H1 (cell line): ENCODE data around the gene ELFN1. TPM values are rescaled to one million over a fixed set of nuclear protein-coding genes. Genes with fewer than 3 reads are reported as not detected.

Source experiments
- CTCF ChIA-PET: fragments of 300-600 bp; sonication (Branson Sonifier 250); formaldehyde crosslinking; loops from one replicate; lab custom pipeline; 2021; ENCODE audit not compliant: partially characterized antibody; lab: Charles Lee
- POLR2A ChIA-PET: fragments of 300-600 bp; sonication (Branson Sonifier 250); formaldehyde crosslinking; loops from one replicate; lab custom pipeline; 2021; ENCODE audit warnings: inconsistent platforms; ENCODE audit not compliant: partially characterized antibody; lab: Charles Lee
- DNase-seq, 2 experiments: peaks; one replicate each; pipeline versions ENCODE4 v3.0.0 to v3.0.0-alpha.2; 2010 to 2022; ENCODE audit warnings: low spot score in 2 of 2, low read depth in 1 of 2, mixed read lengths in 1 of 2
- FAIRE-seq: peaks from 2 replicates; lab custom pipeline; 2011; peaks lifted over from hg19 to GRCh38; lab: Jason Lieb, UNC
- H2AFZ ChIP-seq: 2 replicates; pipeline ENCODE4 v1.8.1; 2012; ENCODE audit warnings: low read length, inconsistent platforms
- H2AK5ac ChIP-seq: 2 replicates; pipeline ENCODE4 v1.6.1; 2013; ENCODE audit warnings: low read depth, low read length
- H2BK120ac ChIP-seq: replicated peaks from 2 replicates; pipeline ENCODE3; 2013; ENCODE audit warnings: low read depth, low read length, inconsistent platforms
- H2BK12ac ChIP-seq: 2 replicates; pipeline ENCODE4 v1.6.1; 2013; ENCODE audit warnings: low read depth, low read length
- H2BK15ac ChIP-seq: 2 replicates; pipeline ENCODE4 v1.6.1; 2013; ENCODE audit warnings: low read length
- H2BK20ac ChIP-seq: 2 replicates; pipeline ENCODE4 v1.6.1; 2013; ENCODE audit warnings: low read length
- H2BK5ac ChIP-seq: 2 replicates; pipeline ENCODE4 v1.6.1; 2013; ENCODE audit warnings: low read depth, low read length
- H3K14ac ChIP-seq: 2 replicates; pipeline ENCODE4 v1.6.1; 2013; ENCODE audit warnings: inconsistent platforms; ENCODE audit not compliant: insufficient read length
- H3K18ac ChIP-seq: 2 replicates; pipeline ENCODE4 v1.6.1; 2013; ENCODE audit warnings: low read length; ENCODE audit errors: extremely low read depth
- H3K23ac ChIP-seq: 2 replicates; pipeline ENCODE4 v1.6.1; 2013; ENCODE audit warnings: inconsistent platforms; ENCODE audit not compliant: insufficient read length
- H3K23me2 ChIP-seq: 2 replicates; pipeline ENCODE4 v1.6.1; 2013; ENCODE audit warnings: low read depth, low read length
- H3K27ac ChIP-seq: 2 replicates; pipeline ENCODE4 v1.6.1; 2011; ENCODE audit warnings: low read depth, low read length, inconsistent platforms
- H3K27me3 ChIP-seq, 4 experiments: replicated peaks in 1 of 4; 1 replicate in 1 of 4; 2 replicates in 3 of 4; pipeline versions ENCODE4 v1.6.1 to v1.8.1; 2011 to 2013; ENCODE audit warnings: low read length in 3 of 4, mild to moderate bottlenecking in 3 of 4, inconsistent platforms in 2 of 4, mixed read lengths in 2 of 4, moderate library complexity in 1 of 4; ENCODE audit not compliant: control insufficient read depth in 3 of 4, insufficient read depth in 3 of 4; ENCODE audit errors: extremely low read depth in 1 of 4
- H3K36me3 ChIP-seq, 4 experiments: 2 replicates each; pipeline versions ENCODE4 v1.6.1 to v1.8.1; 2011 to 2013; ENCODE audit warnings: mild to moderate bottlenecking in 4 of 4, low read length in 3 of 4, moderate library complexity in 2 of 4, control low read depth in 1 of 4, inconsistent platforms in 1 of 4; ENCODE audit not compliant: insufficient read depth in 4 of 4, control insufficient read depth in 2 of 4
- H3K4ac ChIP-seq: replicated peaks from 2 replicates; pipeline ENCODE3; 2013; ENCODE audit warnings: low read length, low read depth, mixed read lengths, inconsistent platforms; ENCODE audit not compliant: insufficient read length
- H3K4me1 ChIP-seq, 4 experiments: replicated peaks in 1 of 4; 1 replicate in 1 of 4; 2 replicates in 3 of 4; pipeline versions ENCODE4 v1.6.1 to v1.8.1; 2011 to 2013; ENCODE audit warnings: low read length in 3 of 4, inconsistent platforms in 2 of 4, mixed read lengths in 1 of 4; ENCODE audit not compliant: insufficient read depth in 4 of 4, control insufficient read depth in 3 of 4
- H3K4me2 ChIP-seq, 2 experiments: 2 replicates each; pipeline versions ENCODE4 v1.6.1 to v1.8.1; 2011 to 2013; ENCODE audit warnings: low read depth in 2 of 2, low read length in 2 of 2, control low read depth in 1 of 2, inconsistent platforms in 1 of 2, mild to moderate bottlenecking in 1 of 2; ENCODE audit not compliant: insufficient read depth in 1 of 2
- H3K4me3 ChIP-seq, 4 experiments: fragments of 200-600, 300-600 bp in 1 of 4; sonication (generic), shearing (Covaris generic), sonication (Bioruptor Twin) in 1 of 4; 2 replicates each; pipeline versions ENCODE4 v1.5.1 to v1.8.1; 2011 to 2016; ENCODE audit warnings: low read length in 4 of 4, low read depth in 3 of 4, control low read depth in 2 of 4, inconsistent platforms in 2 of 4, mild to moderate bottlenecking in 2 of 4, mixed read lengths in 1 of 4, moderate library complexity in 1 of 4; ENCODE audit not compliant: insufficient read depth in 2 of 4; ENCODE audit errors: extremely low read depth in 1 of 4
- H3K56ac ChIP-seq: replicated peaks from 2 replicates; pipeline ENCODE3; 2013; ENCODE audit warnings: low read depth, mild to moderate bottlenecking, mixed read lengths, low read length, inconsistent platforms; ENCODE audit not compliant: insufficient read length
- H3K79me1 ChIP-seq: 2 replicates; pipeline ENCODE4 v1.6.1; 2013; ENCODE audit warnings: low read depth, low read length, control low read depth
- H3K79me2 ChIP-seq, 2 experiments: 2 replicates each; pipeline versions ENCODE4 v1.6.1 to v1.8.1; 2012 to 2013; ENCODE audit warnings: low read length in 2 of 2, mild to moderate bottlenecking in 2 of 2, inconsistent platforms in 1 of 2; ENCODE audit not compliant: insufficient read depth in 2 of 2, control insufficient read depth in 1 of 2
- H3K9ac ChIP-seq, 4 experiments: replicated peaks in 1 of 4; 1 replicate in 1 of 4; 2 replicates in 3 of 4; pipeline versions ENCODE4 v1.6.1 to v1.8.1; 2011 to 2013; ENCODE audit warnings: low read depth in 3 of 4, low read length in 3 of 4, control low read depth in 2 of 4, mild to moderate bottlenecking in 2 of 4, moderate library complexity in 2 of 4, inconsistent platforms in 1 of 4; ENCODE audit errors: extremely low read depth in 1 of 4
- H3K9me3 ChIP-seq, 2 experiments: 2 replicates each; pipeline versions ENCODE4 v1.6.1 to v1.8.1; 2012 to 2013; ENCODE audit warnings: mild to moderate bottlenecking in 2 of 2, moderate library complexity in 2 of 2, control low read depth in 1 of 2, inconsistent platforms in 1 of 2, low read depth in 1 of 2, low read length in 1 of 2, mixed read lengths in 1 of 2; ENCODE audit not compliant: insufficient read depth in 2 of 2
- H4K20me1 ChIP-seq, 2 experiments: replicated peaks in 1 of 2; 2 replicates each; pipeline versions ENCODE3 to v1.8.1; 2011 to 2013; ENCODE audit warnings: inconsistent platforms in 2 of 2, low read length in 2 of 2, mild to moderate bottlenecking in 1 of 2; ENCODE audit not compliant: insufficient read depth in 2 of 2, control insufficient read depth in 1 of 2
- H4K5ac ChIP-seq: 2 replicates; pipeline ENCODE4 v1.6.1; 2013; ENCODE audit warnings: low read length, low read depth, mixed read lengths, inconsistent platforms; ENCODE audit not compliant: insufficient read length
- H4K8ac ChIP-seq: 2 replicates; pipeline ENCODE4 v1.8.0; 2013; ENCODE audit warnings: mild to moderate bottlenecking, moderate library complexity, low read length, inconsistent platforms; ENCODE audit not compliant: insufficient read depth; ENCODE audit errors: extremely low read depth
- H4K91ac ChIP-seq: replicated peaks from 2 replicates; pipeline ENCODE3; 2013; ENCODE audit warnings: low read length, mixed read lengths, inconsistent platforms; ENCODE audit not compliant: insufficient read length
- EGR1 ChIP-seq: IDR thresholded peaks from 2 replicates; pipeline ENCODE4 v1.6.1; 2011; ENCODE audit warnings: low read depth, low read length, borderline replicate concordance
- KDM4A ChIP-seq: IDR thresholded peaks from one replicate; pipeline ENCODE4 v1.7.1; 2012; ENCODE audit warnings: low read depth, mild to moderate bottlenecking, moderate library complexity, low read length, inconsistent platforms; ENCODE audit not compliant: severe bottlenecking
- RAD21 ChIP-seq, 2 experiments: IDR thresholded peaks in 1 of 2; conservative IDR thresholded peaks in 1 of 2; 2 replicates each; pipeline ENCODE4 v1.6.1; 2011; ENCODE audit warnings: low read depth in 2 of 2, low read length in 2 of 2, improper control_type of control experiment in 1 of 2, inconsistent platforms in 1 of 2, mild to moderate bottlenecking in 1 of 2, moderate library complexity in 1 of 2
- SRF ChIP-seq: IDR thresholded peaks from 2 replicates; pipeline ENCODE4 v1.6.1; 2011; ENCODE audit warnings: mild to moderate bottlenecking, low read depth, low read length, moderate library complexity
- TAF7 ChIP-seq: optimal IDR thresholded peaks from 2 replicates; pipeline ENCODE3; 2011; ENCODE audit warnings: low read depth, mild to moderate bottlenecking, inconsistent platforms, low read length, moderate library complexity, borderline replicate concordance
- WGBS, 2 experiments: shearing (Covaris generic) in 1 of 2; methylation state at CpG; one replicate each; pipeline versions ENCODE4 v1.1.6 to v1.1.7; 2013 to 2015; ENCODE audit warnings: low lambda C conversion rate in 2 of 2, mixed read lengths in 2 of 2, inconsistent platforms in 1 of 2, low coverage in 1 of 2, missing lambda C conversion rate in 1 of 2; ENCODE audit not compliant: insufficient replicate concordance in 2 of 2, insufficient coverage in 1 of 2, insufficient read length in 1 of 2; ENCODE audit errors: extremely low coverage in 1 of 2, missing lambda C conversion rate in 1 of 2; 5-methylcytosine and 5-hydroxymethylcytosine counted together
- polyA plus RNA-seq, 7 experiments: library from polyadenylated mRNA; depleted of rRNA in 3 of 7; stranded (reverse) in 5 of 7; unstranded in 2 of 7; fragments of >200 nt in 5 of 7; fragments of 200-250 nt in 2 of 7; gene quantifications; 1 replicate in 5 of 7; 2 replicates in 1 of 7; 4 replicates in 1 of 7; pipeline versions ENCODE4 v1.2.1 to v1.2.3, GENCODE V29; 2011 to 2013; ENCODE audit warnings: missing spikeins in 2 of 7, mixed read lengths in 2 of 7
- total RNA-seq: library from RNA; stranded (reverse); fragmentation: NEBNext Ultra II Directional; extraction: Animal tissue kit (Norgen Biotek cat#: 25700); gene quantifications from 2 replicates; pipeline ENCODE4 v1.2.1, GENCODE V29; 2021

The ELFN1 gene
- total and polyA plus RNA-seq, 2 of the 8 experiments (the other 6 are each of a cell fraction or from before 2014, with no cell fraction given): 2.0 to 4.5 TPM

DNA sequence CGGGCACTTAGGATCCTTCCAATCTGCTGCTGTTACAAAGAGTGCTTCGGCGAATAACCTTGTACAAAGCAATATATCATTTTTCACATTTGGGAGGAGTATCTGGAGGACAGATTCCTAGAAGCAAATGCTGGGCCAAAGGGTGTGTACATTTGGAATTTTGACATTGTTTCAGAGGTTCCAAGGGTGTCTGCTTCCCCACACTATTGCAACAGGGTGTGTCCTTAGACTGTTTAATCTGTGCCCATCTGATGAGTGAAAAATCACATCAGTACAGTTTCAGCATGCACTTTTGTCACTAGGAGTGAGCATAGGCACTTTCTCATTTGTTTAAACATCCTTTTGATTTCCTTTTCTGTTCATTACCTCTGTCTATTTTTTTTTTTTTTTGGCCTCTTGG is 8.6 kb upstream of the ELFN1 start:
- no peak overlapping the region for H3K9ac ChIP-seq

More for the DNA sequence above, 8.6 kb upstream of the ELFN1 start:
- Histone ChIP-seq H2BK120ac (no peak overlapping the region), H4K91ac (no peak overlapping the region), H3K14ac (no peak overlapping the region), H2AK5ac (no peak overlapping the region), H3K79me1 (no peaks in the 10 kb centered on the region), H3K23ac (no peak overlapping the region), H3K4me1 (peaks cover 0 to 6% (median 4%) of the 10 kb centered on the region in 4 experiments; a peak in 4 of 7 replicates), H4K20me1 (no peaks in the 10 kb centered on the region), H3K23me2 (peaks cover 10% of the 10 kb centered on the region; the same call in 1 of the 2 replicates), H3K56ac (no peak overlapping the region), H2BK15ac (no peak overlapping the region), H4K5ac (no peak overlapping the region), H4K8ac (no peak overlapping the region), H2AFZ (no peak overlapping the region), H3K4ac (no peak overlapping the region), H2BK20ac (no peak overlapping the region), H3K9me3 (no peaks in the 10 kb centered on the region), H3K27me3 (peaks cover 32 to 45% (median 41%) of the 10 kb centered on the region in 4 experiments), H3K4me2 (no peak overlapping the region), H2BK5ac (no peak overlapping the region), H3K36me3 (no peaks in the 10 kb centered on the region), H3K79me2 (no peaks in the 10 kb centered on the region), H3K4me3 (no peak overlapping the region), H3K18ac (no peak overlapping the region), H3K27ac (no peak overlapping the region), H2BK12ac (no peak overlapping the region)
- TF ChIP-seq RAD21 (IDR thresholded peaks at IDR 0.05 in 1 of 2, conservative IDR thresholded peaks at IDR 0.05 in 1 of 2; ENCODE audit: low read depth in 2 of 2, low read length in 2 of 2) (no peak), EGR1 (no peak), TAF7 (no peak), SRF (no peak), KDM4A (no peak)
- WGBS, 2 experiments: 98% methylated on average over 3 of the region's 3 CpGs; no CpG with 5 or more reads in 1 of the 2 experiments
- ChIA-PET POLR2A (interaction anchor here (0.8 kb wide), 1 partner anchor 69 kb away, joined by 3 read pairs; no protein-coding TSS in a partner anchor), CTCF (interaction anchor here (0.6 to 1.2 kb wide), 2 partner anchors 82 to 718 kb away, joined by 3 to 5 read pairs; no protein-coding TSS in a partner anchor)
- DNase-seq (no peak), FAIRE-seq (no peak)
